GM12875 (cell line): Measurements from ENCODE around the gene SORCS3.

Experiments
- H3K4me3 ChIP-seq: one replicate; pipeline ENCODE4 v1.5.1; 2011; ENCODE audit warnings: low read depth, low read length, control low read depth
- TF ChIP-seq, protein P1 (sequence below): IDR thresholded peaks from 2 replicates; pipeline ENCODE4 v1.5.1; 2011; ENCODE audit warnings: low read depth, mild to moderate bottlenecking, control low read depth, inconsistent platforms, low read length, moderate library complexity, borderline replicate concordance; ENCODE audit not compliant: insufficient read depth

Gene SORCS3

DNA sequence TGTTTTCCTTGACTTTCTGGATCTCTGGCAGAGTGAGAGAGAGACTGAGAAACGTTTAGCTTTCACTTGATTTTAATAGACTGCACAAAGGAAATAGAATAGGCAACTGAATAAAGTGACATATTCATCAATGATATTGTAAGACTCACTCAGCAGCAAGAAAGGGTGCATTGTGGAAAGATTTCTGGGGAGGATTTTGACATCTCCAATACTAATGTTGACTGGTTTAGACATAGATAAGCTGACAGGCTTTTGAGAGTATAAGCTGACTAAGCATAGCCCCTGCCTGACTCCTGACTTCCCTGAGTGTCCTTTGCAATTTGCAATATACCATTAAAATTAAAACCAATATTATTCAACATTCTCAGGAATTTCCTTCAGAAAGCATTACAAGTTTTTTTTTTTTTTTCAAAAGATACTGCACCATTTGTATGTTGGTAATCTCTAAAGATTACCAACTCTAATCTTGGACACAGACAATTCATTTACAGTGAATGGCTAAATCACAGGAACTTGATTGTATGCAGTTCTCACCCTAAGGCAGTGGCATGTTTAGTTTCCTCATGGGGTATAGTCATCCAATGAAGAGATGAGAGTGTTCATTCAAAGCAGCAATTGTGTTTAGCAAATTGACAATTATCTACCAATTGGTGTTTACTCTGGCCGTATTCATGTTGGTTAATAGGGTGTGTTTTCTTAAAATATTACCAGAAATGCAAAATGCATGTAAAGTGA is 325.6 kb downstream of the SORCS3 start:
- H3K4me3 ChIP-seq: no peak overlapping the region

DNA sequence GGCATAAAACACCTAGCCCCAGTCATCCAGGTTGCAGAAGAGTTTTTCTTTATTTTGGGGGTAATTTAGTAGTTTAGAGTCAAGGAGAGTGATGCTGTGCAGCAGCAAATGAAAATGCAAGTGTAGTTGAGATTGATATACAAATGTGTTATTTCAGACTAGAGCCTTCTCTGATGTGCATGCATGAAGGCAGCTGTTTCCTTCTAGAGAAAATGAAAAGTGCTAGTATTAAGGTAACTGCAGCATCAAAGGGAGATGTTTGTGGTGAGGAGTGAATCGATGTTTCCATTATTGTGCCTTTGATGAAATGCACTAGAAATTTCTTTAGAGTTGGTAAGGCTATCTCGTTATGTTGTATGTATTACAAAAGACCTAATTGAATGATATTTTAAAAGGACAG is 339.3 kb downstream of the SORCS3 start:
- TF ChIP-seq, protein P1, sequence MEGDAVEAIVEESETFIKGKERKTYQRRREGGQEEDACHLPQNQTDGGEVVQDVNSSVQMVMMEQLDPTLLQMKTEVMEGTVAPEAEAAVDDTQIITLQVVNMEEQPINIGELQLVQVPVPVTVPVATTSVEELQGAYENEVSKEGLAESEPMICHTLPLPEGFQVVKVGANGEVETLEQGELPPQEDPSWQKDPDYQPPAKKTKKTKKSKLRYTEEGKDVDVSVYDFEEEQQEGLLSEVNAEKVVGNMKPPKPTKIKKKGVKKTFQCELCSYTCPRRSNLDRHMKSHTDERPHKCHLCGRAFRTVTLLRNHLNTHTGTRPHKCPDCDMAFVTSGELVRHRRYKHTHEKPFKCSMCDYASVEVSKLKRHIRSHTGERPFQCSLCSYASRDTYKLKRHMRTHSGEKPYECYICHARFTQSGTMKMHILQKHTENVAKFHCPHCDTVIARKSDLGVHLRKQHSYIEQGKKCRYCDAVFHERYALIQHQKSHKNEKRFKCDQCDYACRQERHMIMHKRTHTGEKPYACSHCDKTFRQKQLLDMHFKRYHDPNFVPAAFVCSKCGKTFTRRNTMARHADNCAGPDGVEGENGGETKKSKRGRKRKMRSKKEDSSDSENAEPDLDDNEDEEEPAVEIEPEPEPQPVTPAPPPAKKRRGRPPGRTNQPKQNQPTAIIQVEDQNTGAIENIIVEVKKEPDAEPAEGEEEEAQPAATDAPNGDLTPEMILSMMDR: no peak
- no peak overlapping the region for H3K4me3 ChIP-seq

More for the DNA sequence above, 325.6 kb downstream of the SORCS3 start:
- TF ChIP-seq, protein P1: no peak

GRCh38 chr10:104981995-104982394 is 340.9 kb downstream of the SORCS3 start:
- no peak overlapping the region for H3K4me3 ChIP-seq
- TF ChIP-seq, protein P1: no peak

GRCh38 chr10:104988686-104989085 is 347.6 kb downstream of the SORCS3 start:
- TF ChIP-seq, protein P1: no peak
- H3K4me3 ChIP-seq: no peak overlapping the region

- TF ChIP-seq, protein P1: no peak
Observed at GRCh38 chr10:104989880-104990279, 348.8 kb downstream of the SORCS3 start.

DNA sequence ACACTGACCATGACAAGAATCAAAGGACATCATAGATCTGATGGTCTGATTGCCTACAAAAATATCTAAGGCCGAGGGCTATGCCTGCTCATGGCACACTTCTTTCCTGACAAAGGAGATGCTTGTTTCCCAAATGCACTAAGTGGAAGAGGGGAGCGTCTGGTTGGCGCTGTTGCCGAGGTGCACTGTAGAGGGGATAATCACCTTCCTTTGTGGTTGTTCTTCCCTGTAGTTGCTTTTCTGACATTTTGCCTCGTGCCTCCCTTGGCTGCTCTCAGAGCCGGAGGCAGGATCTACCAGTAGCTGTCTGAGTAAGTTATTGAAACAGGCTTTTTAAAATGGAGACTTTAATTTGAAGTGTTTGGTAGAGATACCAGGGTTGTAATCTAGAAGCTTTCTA is 352.0 kb downstream of the SORCS3 start:
- no peak overlapping the region for H3K4me3 ChIP-seq
- TF ChIP-seq, protein P1: no peak

More at GRCh38 chr10:104989880-104990279, 348.8 kb downstream of the SORCS3 start:
- no peak overlapping the region for H3K4me3 ChIP-seq

DNA sequence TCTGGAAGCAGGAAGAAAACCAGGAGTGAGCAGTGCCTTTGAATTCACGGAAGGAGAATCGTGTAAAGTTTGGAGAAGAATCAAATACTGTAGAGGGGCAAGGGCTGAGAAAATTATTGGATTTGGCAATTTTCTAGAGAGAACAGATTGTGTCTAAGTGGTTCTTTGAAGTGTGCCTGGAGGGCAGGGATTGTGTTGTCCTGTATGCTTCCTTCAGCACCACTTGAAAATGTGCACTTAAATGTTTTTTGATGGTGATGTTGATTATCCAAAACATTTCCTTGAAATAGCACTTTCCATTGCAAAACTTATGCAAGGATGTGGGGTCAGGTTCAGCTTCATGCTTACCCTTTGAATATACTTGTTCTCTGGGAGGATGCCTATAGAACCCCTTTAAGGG is 360.2 kb downstream of the SORCS3 start:
- no peak overlapping the region for H3K4me3 ChIP-seq
- TF ChIP-seq, protein P1: no peak
